Mesenchymal stem cell (in vitro differentiated cells and primary cell): Measurements from ENCODE around the gene VGLL4.

Experiments
- DNase-seq: peaks from one replicate; pipeline ENCODE4 v3.0.0-alpha.2; 2013
- H2AFZ ChIP-seq: one replicate; pipeline ENCODE4 v1.6.1; 2013; ENCODE audit warnings: low read depth, mild to moderate bottlenecking, control low read depth, inconsistent platforms, low read length, moderate library complexity
- H2AK5ac ChIP-seq: 2 replicates; pipeline ENCODE4 v1.6.1; 2013; ENCODE audit warnings: low read length, moderate library complexity, mild to moderate bottlenecking, inconsistent platforms; ENCODE audit not compliant: severe bottlenecking
- H2BK120ac ChIP-seq: one replicate; pipeline ENCODE4 v1.6.1; 2013; ENCODE audit warnings: low read depth, mild to moderate bottlenecking, inconsistent platforms, low read length, moderate library complexity
- H2BK12ac ChIP-seq, 2 experiments: one replicate each; pipeline ENCODE4 v1.6.1; 2013; ENCODE audit warnings: inconsistent platforms in 2 of 2, low read length in 2 of 2, mild to moderate bottlenecking in 2 of 2, moderate library complexity in 2 of 2, control low read depth in 1 of 2
- H2BK15ac ChIP-seq: one replicate; pipeline ENCODE4 v1.6.1; 2013; ENCODE audit warnings: mild to moderate bottlenecking, low read depth, inconsistent platforms; ENCODE audit not compliant: poor library complexity, severe bottlenecking
- H2BK5ac ChIP-seq: 2 replicates; pipeline ENCODE4 v1.6.1; 2013; ENCODE audit warnings: low read depth, mild to moderate bottlenecking, low read length, control low read depth, inconsistent platforms; ENCODE audit not compliant: poor library complexity, severe bottlenecking
- H3K14ac ChIP-seq, 2 experiments: one replicate each; pipeline ENCODE4 v1.6.1; 2013; ENCODE audit warnings: inconsistent platforms in 2 of 2, low read length in 2 of 2, control low read depth in 1 of 2, mild to moderate bottlenecking in 1 of 2, moderate library complexity in 1 of 2
- H3K18ac ChIP-seq, 2 experiments: one replicate each; pipeline ENCODE4 v1.6.1; 2013; ENCODE audit warnings: inconsistent platforms in 2 of 2, low read length in 2 of 2, control low read depth in 1 of 2, low read depth in 1 of 2, mild to moderate bottlenecking in 1 of 2
- H3K23ac ChIP-seq, 2 experiments: one replicate each; pipeline ENCODE4 v1.6.1; 2013; ENCODE audit warnings: inconsistent platforms in 2 of 2, low read length in 2 of 2, mild to moderate bottlenecking in 2 of 2, moderate library complexity in 2 of 2, control low read depth in 1 of 2
- H3K27ac ChIP-seq: 2 replicates; pipeline ENCODE4 v1.5.1; 2013; ENCODE audit warnings: mild to moderate bottlenecking, moderate library complexity, low read length, control low read depth, inconsistent platforms; ENCODE audit not compliant: poor library complexity, severe bottlenecking
- H3K27me3 ChIP-seq, 2 experiments: 2 replicates each; pipeline versions ENCODE4 v1.6.1 to v1.7.0; 2013; ENCODE audit warnings: low read length in 2 of 2, mild to moderate bottlenecking in 2 of 2, moderate library complexity in 2 of 2, control low read depth in 1 of 2, inconsistent platforms in 1 of 2; ENCODE audit not compliant: control insufficient read depth in 1 of 2, insufficient read depth in 1 of 2
- H3K36me3 ChIP-seq, 2 experiments: 2 replicates each; pipeline versions ENCODE4 v1.6.1 to v1.7.0; 2013; ENCODE audit warnings: low read length in 2 of 2, control low read depth in 1 of 2, inconsistent platforms in 1 of 2, low read depth in 1 of 2, mild to moderate bottlenecking in 1 of 2; ENCODE audit not compliant: insufficient read depth in 2 of 2, control insufficient read depth in 1 of 2
- H3K4ac ChIP-seq, 2 experiments: one replicate each; pipeline ENCODE4 v1.6.1; 2013; ENCODE audit warnings: inconsistent platforms in 2 of 2, low read length in 2 of 2, mild to moderate bottlenecking in 2 of 2, moderate library complexity in 2 of 2, control low read depth in 1 of 2, low read depth in 1 of 2
- H3K4me1 ChIP-seq: 2 replicates; pipeline ENCODE4 v1.6.1; 2013; ENCODE audit warnings: low read depth, low read length, control low read depth; ENCODE audit not compliant: control insufficient read depth, insufficient read depth
- H3K4me2 ChIP-seq: 2 replicates; pipeline ENCODE4 v1.6.1; 2013; ENCODE audit warnings: low read length, mild to moderate bottlenecking, inconsistent platforms; ENCODE audit not compliant: poor library complexity, severe bottlenecking
- H3K4me3 ChIP-seq, 2 experiments: 2 replicates each; pipeline versions ENCODE4 v1.5.1 to v1.7.0; 2013; ENCODE audit warnings: low read length in 2 of 2, mild to moderate bottlenecking in 2 of 2, control low read depth in 1 of 2, low read depth in 1 of 2; ENCODE audit not compliant: insufficient read depth in 1 of 2
- H3K79me1 ChIP-seq: replicated peaks from 2 replicates; pipeline ENCODE4 v1.6.1; 2013; ENCODE audit warnings: mild to moderate bottlenecking, control low read depth, low read length, inconsistent platforms; ENCODE audit not compliant: poor library complexity, severe bottlenecking
- H3K9ac ChIP-seq: 2 replicates; pipeline ENCODE4 v1.7.0; 2013; ENCODE audit warnings: mild to moderate bottlenecking, low read length, moderate library complexity
- H3K9me3 ChIP-seq: 2 replicates; pipeline ENCODE4 v1.7.0; 2013; ENCODE audit warnings: mild to moderate bottlenecking, low read length; ENCODE audit not compliant: control insufficient read depth
- H4K8ac ChIP-seq: one replicate; pipeline ENCODE4 v1.6.1; 2013; ENCODE audit warnings: inconsistent platforms, mild to moderate bottlenecking, low read length, moderate library complexity
- H4K91ac ChIP-seq: one replicate; pipeline ENCODE4 v1.6.1; 2013; ENCODE audit warnings: mild to moderate bottlenecking, low read length, inconsistent platforms
- WGBS: methylation state at CpG from one replicate; pipeline ENCODE4 v1.1.7; 2013; ENCODE audit warnings: mixed read lengths; 5-methylcytosine and 5-hydroxymethylcytosine counted together

Gene VGLL4

GRCh38 chr3:11618904-11619303 is 24.8 kb downstream of the VGLL4 start:
- H3K9ac ChIP-seq, result no peak overlapping the region
- no peak overlapping the region for H3K4ac ChIP-seq
- H4K8ac ChIP-seq, result no peak overlapping the region
- H3K79me1 ChIP-seq, result peaks cover 4% of the 10 kb centered on the region
- H3K4me3 ChIP-seq, result no peak overlapping the region
- H3K23ac ChIP-seq, result no peak overlapping the region
- no peak overlapping the region for H3K4me2 ChIP-seq
- no peak overlapping the region for H2BK12ac ChIP-seq
- DNase-seq, result no peak
- no peak overlapping the region for H2AK5ac ChIP-seq
- no peak overlapping the region for H3K18ac ChIP-seq
- H3K14ac ChIP-seq, result no peak overlapping the region
- no peak overlapping the region for H2BK5ac ChIP-seq
- no peaks in the 10 kb centered on the region for H3K27me3 ChIP-seq
- no peak overlapping the region for H4K91ac ChIP-seq
- no peak overlapping the region for H3K27ac ChIP-seq
- no peaks in the 10 kb centered on the region for H3K9me3 ChIP-seq
- no peak overlapping the region for H2AFZ ChIP-seq
- H3K36me3 ChIP-seq, result peaks cover 2 to 5% of the 10 kb centered on the region in 2 experiments
- H2BK120ac ChIP-seq, result no peak overlapping the region
- H2BK15ac ChIP-seq, result no peak overlapping the region
- 49% methylated on average over 3 of the region's 5 CpGs for WGBS
- H3K4me1 ChIP-seq, result peaks cover 11% of the 10 kb centered on the region

DNA sequence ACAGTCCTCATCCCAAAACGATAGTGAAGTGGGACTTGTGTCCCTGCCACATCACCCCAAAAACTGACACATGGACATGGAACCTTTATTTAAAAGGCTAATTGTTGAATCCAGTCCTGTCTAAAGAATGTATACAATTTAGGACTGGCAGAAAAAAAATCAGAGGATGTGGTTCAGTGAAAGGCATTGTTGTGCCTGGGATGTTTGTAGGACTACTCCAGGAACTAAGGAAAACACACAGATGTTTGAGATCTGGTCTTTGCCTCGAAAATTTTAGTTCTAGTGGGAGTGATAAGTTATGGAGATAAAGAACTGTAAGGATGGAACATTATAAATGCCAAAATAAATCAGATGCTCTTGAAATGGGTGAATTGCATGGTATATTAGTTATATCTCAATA is 27.2 kb downstream of the VGLL4 start:
- no peak for DNase-seq
- H3K79me1 ChIP-seq, result peaks cover 6% of the 10 kb centered on the region
- WGBS, result 44% methylated on average over 2 of the region's 2 CpGs
- no peak overlapping the region for H3K18ac ChIP-seq
- no peak overlapping the region for H2BK120ac ChIP-seq
- no peak overlapping the region for H2AFZ ChIP-seq
- H3K36me3 ChIP-seq, result peaks cover 7 to 12% of the 10 kb centered on the region in 2 experiments
- H3K4ac ChIP-seq, result no peak overlapping the region
- no peak overlapping the region for H2BK15ac ChIP-seq
- H3K4me3 ChIP-seq, result no peak overlapping the region
- no peak overlapping the region for H3K27ac ChIP-seq
- H3K4me1 ChIP-seq, result peaks cover 15% of the 10 kb centered on the region
- H3K4me2 ChIP-seq, result no peak overlapping the region
- H2BK5ac ChIP-seq, result no peak overlapping the region
- no peak overlapping the region for H3K23ac ChIP-seq
- no peak overlapping the region for H4K8ac ChIP-seq
- H3K9me3 ChIP-seq, result no peaks in the 10 kb centered on the region
- H3K9ac ChIP-seq, result no peak overlapping the region
- no peaks in the 10 kb centered on the region for H3K27me3 ChIP-seq
- H4K91ac ChIP-seq, result no peak overlapping the region
- no peak overlapping the region for H2BK12ac ChIP-seq
- H2AK5ac ChIP-seq, result no peak overlapping the region
- no peak overlapping the region for H3K14ac ChIP-seq

- no peaks in the 10 kb centered on the region for H3K9me3 ChIP-seq
- H3K4me1 ChIP-seq, result peaks cover 25% of the 10 kb centered on the region
- 96% methylated on average over 19 of the region's 19 CpGs for WGBS
- no peak overlapping the region for H3K4ac ChIP-seq
- H2BK5ac ChIP-seq, result no peak overlapping the region
- H3K27me3 ChIP-seq, result no peaks in the 10 kb centered on the region
- no peak overlapping the region for H2BK120ac ChIP-seq
- H4K91ac ChIP-seq, result no peak overlapping the region
- H3K36me3 ChIP-seq, result peaks cover 10 to 20% of the 10 kb centered on the region in 2 experiments
- no peak overlapping the region for H3K23ac ChIP-seq
- H3K27ac ChIP-seq, result no peak overlapping the region
- H3K79me1 ChIP-seq, result peaks cover 6% of the 10 kb centered on the region
- no peak overlapping the region for H2BK12ac ChIP-seq
- H2AK5ac ChIP-seq, result no peak overlapping the region
- DNase-seq, result no peak
- no peak overlapping the region for H2BK15ac ChIP-seq
- no peak overlapping the region for H3K14ac ChIP-seq
- H3K9ac ChIP-seq, result peak overlapping the region; percentile 53
- H3K4me2 ChIP-seq, result no peak overlapping the region
- no peak overlapping the region for H3K18ac ChIP-seq
- no peak overlapping the region for H2AFZ ChIP-seq
- no peak overlapping the region for H4K8ac ChIP-seq
- H3K4me3 ChIP-seq, result no peak overlapping the region
Measured at GRCh38 chr3:11613851-11614487, 29.7 kb downstream of the VGLL4 start.

- Histone ChIP-seq H2BK12ac (no peak overlapping the region), H3K18ac (no peak overlapping the region), H3K4me1 (peaks cover 25% of the 10 kb centered on the region), H3K9me3 (no peaks in the 10 kb centered on the region), H2AFZ (no peak overlapping the region), H2BK5ac (no peak overlapping the region), H3K4me2 (no peak overlapping the region), H3K4me3 (peak overlapping the region in 1 of 2 experiments; percentile 50), H4K91ac (no peak overlapping the region), H3K27me3 (no peaks in the 10 kb centered on the region), H3K36me3 (peaks cover 10 to 20% of the 10 kb centered on the region in 2 experiments), H2BK15ac (no peak overlapping the region), H3K4ac (no peak overlapping the region), H3K27ac (no peak overlapping the region), H2BK120ac (no peak overlapping the region), H3K9ac (peak overlapping the region; percentile 53), H4K8ac (no peak overlapping the region), H3K14ac (no peak overlapping the region), H3K23ac (no peak overlapping the region), H2AK5ac (no peak overlapping the region), H3K79me1 (peaks cover 6% of the 10 kb centered on the region)
- WGBS, result 91% methylated on average over 7 of the region's 8 CpGs
- DNase-seq, result no peak
Measured at GRCh38 chr3:11613319-11613718, 30.4 kb downstream of the VGLL4 start.
